Renal cortex interstitium (tissue), 11 donors: Measurements from ENCODE around the gene IKBKG. TPM values are rescaled to one million over a fixed set of nuclear protein-coding genes. Genes with fewer than 3 reads are reported as not detected.
"Not testable (repeated sequence)": the region's sequence is repeated elsewhere in the genome, so short reads cannot be mapped to it uniquely, and the experiment has no call there.

Experiments used
- DNase-seq, 11 donors: peaks; one replicate each; pipeline ENCODE4 v3.0.0-alpha.2; 2013; ENCODE audit warnings: low read depth in 9 of 11, low spot score in 4 of 11; ENCODE audit errors: extremely low read depth in 1 of 11
- polyA plus RNA-seq, 3 donors: library from polyadenylated mRNA; unstranded; fragments of 120-200 nt; gene quantifications; one replicate each; pipeline ENCODE4 v1.2.1, GENCODE V29; 2013; ENCODE audit not compliant: insufficient read length in 3 of 3

Gene IKBKG
- polyA plus RNA-seq, 3 donors: 13.7 to 20.2 (median 19.5) TPM

GRCh38 chrX:154515966-154516655 lies 31.3 kb upstream of the IKBKG start, which contains the start of gene FAM3A:
FAM3A (minus strand) TSS chrX:154516232; CDS start chrX:154515772, 460 bp downstream.
- DNase-seq: peak in 10 of 11 donors; percentile 57 to 85 (median 80)

DNA sequence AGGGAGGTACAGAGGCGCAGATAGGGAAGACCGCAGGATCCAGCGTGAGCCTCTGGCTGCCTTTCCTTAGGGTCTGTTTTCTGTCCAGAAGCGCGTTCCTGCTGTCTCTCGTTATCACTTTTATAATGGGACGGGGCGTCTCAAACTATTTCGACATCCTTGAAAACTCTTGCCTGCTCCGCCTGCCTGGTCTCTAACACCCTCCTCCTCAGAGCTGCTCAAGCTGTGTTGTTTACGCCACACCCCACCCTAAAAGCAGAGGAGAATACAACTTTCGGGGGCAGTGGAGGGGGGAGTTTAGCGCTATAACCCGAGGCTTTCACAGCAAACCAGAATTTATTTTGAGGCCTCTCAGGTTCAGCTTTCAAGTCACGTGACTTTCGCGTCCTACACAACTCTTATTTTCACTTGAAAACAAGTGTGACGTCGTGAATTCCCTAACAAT lies 30.7 kb upstream of the IKBKG start:
- peak in 10 of 11 donors; percentile 41 to 75 (median 50) for DNase-seq

- DNase-seq: peak in 1 of 11 donors; percentile 12
Observed at GRCh38 chrX:154517101-154517781, 30.2 kb upstream of the IKBKG start.

DNA sequence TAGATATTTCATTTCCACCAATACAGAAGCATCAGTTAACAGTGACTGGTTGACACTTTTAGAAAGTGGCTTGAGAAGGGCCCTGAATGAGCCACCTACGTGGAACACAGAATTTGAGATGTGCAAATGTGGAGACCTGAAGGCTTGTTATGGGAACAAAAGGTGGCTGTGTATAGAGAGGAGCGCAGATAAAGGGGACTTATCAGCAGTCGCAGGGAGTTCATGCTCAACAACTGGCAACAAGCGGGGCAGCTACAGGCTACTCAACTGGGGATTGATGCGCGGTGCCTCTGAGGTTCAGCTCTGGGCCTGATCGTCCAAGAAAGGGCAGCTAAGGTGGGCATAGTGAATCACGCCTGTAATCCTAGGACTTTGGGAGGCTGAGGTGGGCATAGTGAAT lies 28.0 kb upstream of the IKBKG start:
- no peak for DNase-seq

GRCh38 chrX:154525606-154526490 lies 21.6 kb upstream of the IKBKG start:
- DNase-seq: no peak

GRCh38 chrX:154526901-154527675 lies 20.3 kb upstream of the IKBKG start:
- peak in 10 of 11 donors; percentile 41 to 78 (median 62) for DNase-seq

GRCh38 chrX:154529206-154529612 lies 18.2 kb upstream of the IKBKG start:
- DNase-seq: no peak

DNA sequence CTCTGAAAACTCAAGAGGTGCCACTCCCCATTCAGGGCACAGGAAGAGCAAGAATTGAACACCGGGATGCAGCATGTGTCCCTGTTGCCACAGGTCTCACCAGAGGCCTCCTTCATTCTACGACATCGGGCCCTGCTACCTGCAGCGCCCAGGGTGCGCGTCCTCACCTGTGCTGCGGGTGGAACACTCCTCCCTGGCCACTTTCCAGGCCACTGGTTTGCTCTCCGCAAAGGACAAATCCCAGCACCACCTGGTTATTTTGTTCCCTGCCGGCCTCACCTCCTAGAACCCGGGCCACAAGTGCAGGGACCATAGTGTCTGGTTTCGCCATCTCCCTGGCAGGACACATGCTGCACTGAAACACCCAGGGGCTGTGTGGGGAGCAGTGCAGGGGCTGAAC lies 17.1 kb upstream of the IKBKG start:
- no peak for DNase-seq

DNA sequence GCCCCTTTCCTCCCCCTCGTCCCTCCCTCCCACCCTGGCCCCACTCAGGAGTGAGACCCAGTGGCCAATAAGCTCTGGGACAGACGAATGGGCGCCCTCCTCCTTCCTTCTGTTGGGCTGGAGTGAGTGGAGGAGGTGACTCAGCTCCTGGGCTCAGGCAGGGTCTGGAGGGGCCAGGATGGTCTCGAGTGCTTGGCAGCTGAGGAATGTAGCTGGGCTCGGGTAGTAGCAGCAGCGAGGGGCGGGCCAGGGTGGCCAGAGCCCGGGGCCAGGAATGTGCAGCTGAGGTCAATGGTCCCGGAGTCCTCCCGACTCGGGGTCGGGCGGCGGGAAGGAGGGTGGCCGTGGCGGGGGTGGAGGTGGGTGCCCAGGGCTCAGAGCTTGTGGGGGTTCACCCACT lies 15.8 kb upstream of the IKBKG start:
- no peak for DNase-seq

DNA sequence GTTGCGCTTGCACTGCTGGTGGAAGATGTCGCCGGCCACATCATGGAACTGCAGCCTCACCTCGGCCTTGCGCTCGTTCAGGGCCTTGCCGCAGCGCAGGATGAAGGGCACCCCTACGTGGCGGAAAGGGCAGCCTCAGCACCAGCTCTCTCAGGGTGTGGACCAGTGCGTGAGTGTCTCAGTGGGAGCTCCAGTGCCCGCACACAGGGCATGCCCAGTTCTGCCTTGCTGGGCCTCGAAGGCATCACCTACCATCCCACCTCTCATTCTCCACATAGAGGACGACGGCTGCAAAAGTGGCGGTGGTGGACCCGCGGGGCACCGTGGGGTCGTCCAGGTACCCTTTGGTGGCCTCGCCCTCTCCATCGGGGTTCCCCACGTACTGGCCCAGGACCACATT lies 14.7 kb upstream of the IKBKG start:
- no peak for DNase-seq

GRCh38 chrX:154534526-154535322 lies 12.7 kb upstream of the IKBKG start:
- DNase-seq: peak in 9 of 11 donors; percentile 44 to 72 (median 61)

GRCh38 chrX:154535892-154536291 lies 11.5 kb upstream of the IKBKG start:
- no peak for DNase-seq

- no peak for DNase-seq
Observed at GRCh38 chrX:154539077-154539476, 8.3 kb upstream of the IKBKG start.

- not testable (repeated sequence) for DNase-seq
Observed at GRCh38 chrX:154540365-154540764, 7.1 kb upstream of the IKBKG start.

DNA sequence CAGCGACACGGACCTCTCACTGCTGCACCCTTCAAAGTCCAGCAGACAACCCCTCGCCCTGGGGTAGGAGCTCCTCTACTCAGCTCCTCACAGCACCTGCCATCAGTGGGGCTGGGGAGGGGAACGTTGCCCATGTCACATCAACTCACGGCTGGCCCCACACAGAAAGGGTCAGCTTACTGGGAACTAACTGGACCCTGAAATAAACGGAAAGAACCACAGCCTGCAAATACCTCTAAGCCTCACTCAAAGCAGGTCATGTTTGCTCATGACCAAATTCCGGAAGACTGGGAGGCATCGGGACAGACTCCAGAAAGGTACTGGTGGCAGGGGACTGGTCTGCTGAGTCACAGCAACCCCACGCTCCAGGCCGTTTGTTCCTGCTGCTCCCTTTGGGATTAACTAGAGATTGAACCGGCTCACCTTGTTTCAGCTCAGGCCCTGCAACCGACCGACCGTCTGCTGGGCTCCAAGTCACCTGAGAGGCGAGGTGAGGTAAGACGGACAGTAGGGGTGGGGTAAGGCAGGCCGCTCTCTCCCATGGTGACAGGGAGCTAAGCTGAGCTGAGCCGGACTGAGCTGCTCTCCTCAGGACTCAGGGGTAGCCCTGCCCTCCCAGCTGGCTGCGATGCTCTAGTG lies 6.4 kb upstream of the IKBKG start:
- DNase-seq: no peak

GRCh38 chrX:154541589-154541895 lies 5.9 kb upstream of the IKBKG start:
- DNase-seq: no peak

DNA sequence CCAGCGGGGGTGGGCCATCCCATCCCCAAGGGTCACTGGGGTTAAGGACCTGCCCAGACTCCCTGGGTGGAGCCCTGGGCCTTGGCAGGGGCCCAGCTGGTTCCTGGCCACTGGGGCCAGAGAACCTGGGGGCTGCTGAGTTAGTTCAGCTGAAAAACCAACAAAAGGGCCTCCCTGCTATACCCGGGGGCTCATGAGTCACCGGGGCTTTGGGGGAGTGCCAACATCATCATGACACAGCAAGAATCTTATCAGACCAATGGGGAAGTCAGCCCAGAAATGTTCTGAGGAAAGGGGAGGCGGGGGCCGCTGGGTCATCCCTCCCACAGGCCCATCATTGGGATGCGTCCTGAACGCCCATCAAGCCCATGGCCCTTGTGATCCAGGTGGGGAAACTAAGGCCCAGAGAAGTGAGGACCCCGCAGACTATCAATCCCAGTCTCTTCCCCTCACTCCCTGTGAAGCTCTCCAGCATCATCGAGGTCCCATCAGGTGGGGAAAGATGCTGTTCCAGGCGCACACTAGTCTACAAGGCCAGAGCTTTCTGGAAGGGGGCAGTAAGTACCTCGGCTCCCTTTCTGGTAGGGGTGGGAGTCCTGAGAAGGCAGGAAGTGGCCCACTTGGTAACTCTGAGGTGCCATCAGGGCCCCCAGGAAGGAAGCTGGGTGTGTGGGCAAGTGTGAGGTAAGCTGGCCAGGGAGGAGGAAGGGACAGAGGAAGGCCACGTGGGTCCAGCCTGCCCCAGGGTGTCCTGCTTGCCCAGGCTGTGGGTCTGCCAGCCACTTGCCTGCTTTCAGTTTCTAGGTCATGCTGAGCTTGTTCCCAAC lies 5.3 kb upstream of the IKBKG start:
- DNase-seq: no peak
